Stimulated activated CD4-positive, alpha-beta T cell treated with anti-CD3 and anti-CD28 coated beads, TNF-alpha, amount 100 ng/mL, for 24 hours (primary cell): ENCODE measurements around the gene SLC6A20.

Source experiments
- DNase-seq, 3 experiments: peaks; one replicate each; pipeline ENCODE4 v3.0.0-alpha.2; 2020; ENCODE audit warnings: low read depth in 3 of 3

Gene SLC6A20

GRCh38 chr3:45778761-45779201 is 17.6 kb downstream of the SLC6A20 start:
- DNase-seq: no peak

- DNase-seq: no peak
Observed at GRCh38 chr3:45777746-45778386, 18.5 kb downstream of the SLC6A20 start.

GRCh38 chr3:45777111-45777745 is 19.1 kb downstream of the SLC6A20 start:
- no peak for DNase-seq

- no peak for DNase-seq
Observed at GRCh38 chr3:45776611-45777010, 19.7 kb downstream of the SLC6A20 start.

- no peak for DNase-seq
Observed at GRCh38 chr3:45776301-45776595, 20.1 kb downstream of the SLC6A20 start.

GRCh38 chr3:45775571-45776300 is 20.6 kb downstream of the SLC6A20 start:
- DNase-seq: no peak

GRCh38 chr3:45774581-45775521 is 21.5 kb downstream of the SLC6A20 start:
- DNase-seq: no peak

GRCh38 chr3:45773714-45774449 is 22.5 kb downstream of the SLC6A20 start:
- DNase-seq: no peak

- no peak for DNase-seq
Observed at GRCh38 chr3:45773072-45773471, 23.3 kb downstream of the SLC6A20 start.

GRCh38 chr3:45772341-45773035 is 23.8 kb downstream of the SLC6A20 start:
- no peak for DNase-seq

GRCh38 chr3:45771831-45772230 is 24.5 kb downstream of the SLC6A20 start:
- no peak for DNase-seq

GRCh38 chr3:45771166-45771775 is 25.1 kb downstream of the SLC6A20 start:
- DNase-seq: no peak

GRCh38 chr3:45765958-45766357 is 30.4 kb downstream of the SLC6A20 start:
- DNase-seq: no peak

GRCh38 chr3:45765266-45765851 is 31.0 kb downstream of the SLC6A20 start:
- DNase-seq: no peak

GRCh38 chr3:45763303-45763675 is 33.0 kb downstream of the SLC6A20 start:
- no peak for DNase-seq

- DNase-seq: no peak
Observed at GRCh38 chr3:45762647-45763302, 33.6 kb downstream of the SLC6A20 start.

GRCh38 chr3:45761831-45762230 is 34.5 kb downstream of the SLC6A20 start:
- DNase-seq: no peak

- DNase-seq: peak in 2 of 3 experiments; percentile 8 to 28
Observed at GRCh38 chr3:45760878-45761711, 35.2 kb downstream of the SLC6A20 start.
